HL-60/S4 (cell line): ENCODE results near the gene HTR1A.

ENCODE experiments used
- in situ Hi-C: fragments of 300-500 bp; cut with MboI; formaldehyde crosslinking; loops from 2 replicates; pipeline ENCODE4 v1.14.3; 2022; ENCODE audit warnings: low sequenced_read_pairs

The HTR1A gene

GRCh38 chr5:63962279-63962678, at the start of gene HTR1A:
Gene HTR1A, minus strand, starts transcription at chr5:63962445. Its CDS starts 726 bp downstream, at chr5:63961719.
- in situ Hi-C loops = no loop called here

- in situ Hi-C loops = no loop called here
Measured at GRCh38 chr5:64003966-64004365, 41.7 kb upstream of the HTR1A start.

- in situ Hi-C loops = no loop called here
Measured at GRCh38 chr5:64000096-64000495, 37.9 kb upstream of the HTR1A start.

- in situ Hi-C loops = no loop called here
Measured at GRCh38 chr5:63987053-63987452, 24.8 kb upstream of the HTR1A start.

- in situ Hi-C loops = no loop called here
Measured at GRCh38 chr5:63981864-63982263, 19.6 kb upstream of the HTR1A start.

- in situ Hi-C loops = no loop called here
Measured at GRCh38 chr5:63963926-63964325, 1.7 kb upstream of the HTR1A start.

GRCh38 chr5:63963080-63963735, 963 bp upstream of the HTR1A start:
- in situ Hi-C loops = no loop called here

GRCh38 chr5:63961598-63962161, 565 bp downstream of the HTR1A start:
- in situ Hi-C loops = no loop called here

GRCh38 chr5:63961125-63961597, 1.1 kb downstream of the HTR1A start:
- in situ Hi-C loops = no loop called here

- in situ Hi-C loops = no loop called here
Measured at GRCh38 chr5:63960646-63961045, 1.6 kb downstream of the HTR1A start.

- in situ Hi-C loops = no loop called here
Measured at GRCh38 chr5:63959177-63959982, 2.9 kb downstream of the HTR1A start.

- in situ Hi-C loops = no loop called here
Measured at GRCh38 chr5:63958654-63959053, 3.6 kb downstream of the HTR1A start.

- in situ Hi-C loops = no loop called here
Measured at GRCh38 chr5:63957617-63958016, 4.6 kb downstream of the HTR1A start.

- in situ Hi-C loops = no loop called here
Measured at GRCh38 chr5:63953217-63953616, 9.0 kb downstream of the HTR1A start.

- in situ Hi-C loops = no loop called here
Measured at GRCh38 chr5:63935103-63935502, 27.1 kb downstream of the HTR1A start.

GRCh38 chr5:63931836-63932235, 30.4 kb downstream of the HTR1A start:
- in situ Hi-C loops = no loop called here

- in situ Hi-C loops = no loop called here
Measured at GRCh38 chr5:63928451-63928850, 33.8 kb downstream of the HTR1A start.

- in situ Hi-C loops = no loop called here
Measured at GRCh38 chr5:63923914-63924313, 38.3 kb downstream of the HTR1A start.

- in situ Hi-C loops = no loop called here
Measured at GRCh38 chr5:63919763-63920478, 42.3 kb downstream of the HTR1A start.

GRCh38 chr5:63916786-63917185, 45.5 kb downstream of the HTR1A start:
- in situ Hi-C loops = no loop called here

GRCh38 chr5:63911871-63912270, 50.4 kb downstream of the HTR1A start:
- in situ Hi-C loops = no loop called here
